Measurements from ENCODE around the gene HOOK1. TPM values are rescaled to one million over a fixed set of nuclear protein-coding genes. Genes with fewer than 3 reads are reported as not detected.
A peak's percentile ranks its signal among the peaks of the same experiment; 100 is the strongest.

HOOK1 gene
- total and polyA plus RNA-seq, 4 donors, result 4.1 to 35.5 (median 12.7) TPM

DNA sequence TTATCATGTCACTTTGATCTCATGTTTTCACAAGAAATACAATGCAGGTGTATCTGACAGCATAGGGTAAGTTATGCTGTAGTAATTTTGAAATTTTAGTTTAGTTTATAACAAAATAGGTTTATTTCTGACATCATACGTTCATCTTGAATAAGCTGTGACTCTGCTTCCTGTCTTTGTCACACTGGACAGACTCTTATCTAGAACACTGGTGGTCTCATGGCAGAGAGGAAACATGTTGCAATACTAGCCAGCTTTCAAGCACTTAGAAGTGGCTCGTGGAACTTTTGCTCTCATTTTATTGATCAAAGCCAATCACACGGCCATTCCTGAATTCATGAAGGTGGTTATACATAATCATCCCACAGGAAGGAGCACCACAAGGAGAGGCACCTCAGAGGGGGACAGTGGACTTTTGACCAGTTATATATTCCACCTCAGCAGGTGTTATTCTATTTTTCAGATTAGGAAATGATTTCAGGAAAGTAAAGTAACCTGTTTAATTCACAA is 65.3 kb downstream of the HOOK1 start:
- TF ChIP-seq, protein P1, sequence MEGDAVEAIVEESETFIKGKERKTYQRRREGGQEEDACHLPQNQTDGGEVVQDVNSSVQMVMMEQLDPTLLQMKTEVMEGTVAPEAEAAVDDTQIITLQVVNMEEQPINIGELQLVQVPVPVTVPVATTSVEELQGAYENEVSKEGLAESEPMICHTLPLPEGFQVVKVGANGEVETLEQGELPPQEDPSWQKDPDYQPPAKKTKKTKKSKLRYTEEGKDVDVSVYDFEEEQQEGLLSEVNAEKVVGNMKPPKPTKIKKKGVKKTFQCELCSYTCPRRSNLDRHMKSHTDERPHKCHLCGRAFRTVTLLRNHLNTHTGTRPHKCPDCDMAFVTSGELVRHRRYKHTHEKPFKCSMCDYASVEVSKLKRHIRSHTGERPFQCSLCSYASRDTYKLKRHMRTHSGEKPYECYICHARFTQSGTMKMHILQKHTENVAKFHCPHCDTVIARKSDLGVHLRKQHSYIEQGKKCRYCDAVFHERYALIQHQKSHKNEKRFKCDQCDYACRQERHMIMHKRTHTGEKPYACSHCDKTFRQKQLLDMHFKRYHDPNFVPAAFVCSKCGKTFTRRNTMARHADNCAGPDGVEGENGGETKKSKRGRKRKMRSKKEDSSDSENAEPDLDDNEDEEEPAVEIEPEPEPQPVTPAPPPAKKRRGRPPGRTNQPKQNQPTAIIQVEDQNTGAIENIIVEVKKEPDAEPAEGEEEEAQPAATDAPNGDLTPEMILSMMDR (IDR thresholded peaks at IDR 0.05; ENCODE audit: control extremely low read depth, extremely low read depth), result no peak
- H3K27ac ChIP-seq (ENCODE audit: low read depth in 1 of 2, low read length in 1 of 2), result no peak overlapping the region
- DNase-seq (peak in 2 of 3 donors; percentile 17 to 38), ATAC-seq (ENCODE audit: insufficient read depth, low FRiP score) (no peak)
- no peaks in the 10 kb centered on the region for H3K4me1 ChIP-seq (ENCODE audit: control insufficient read depth in 5 of 5, insufficient read depth in 5 of 5, low read length in 5 of 5)
- H3K36me3 ChIP-seq (ENCODE audit: control insufficient read depth in 4 of 4, insufficient read depth in 4 of 4, low read length in 4 of 4), result no peaks in the 10 kb centered on the region
- H3K9ac ChIP-seq (ENCODE audit: insufficient read depth in 1 of 2, low read length in 2 of 2), result no peak overlapping the region
- peaks cover 0 to 5% (median 0%) of the 10 kb centered on the region in 4 donors for H3K9me3 ChIP-seq (ENCODE audit: control insufficient read depth in 4 of 4, insufficient read depth in 3 of 4, low read length in 3 of 4)
- no peaks in the 10 kb centered on the region for H3K27me3 ChIP-seq (ENCODE audit: control insufficient read depth in 3 of 3, insufficient read depth in 3 of 3, low read length in 2 of 3)
- 17 to 35% methylated on average over 3 of the region's 3 CpGs for WGBS, 2 donors
- H3K4me3 ChIP-seq, result no peak overlapping the region

DNA sequence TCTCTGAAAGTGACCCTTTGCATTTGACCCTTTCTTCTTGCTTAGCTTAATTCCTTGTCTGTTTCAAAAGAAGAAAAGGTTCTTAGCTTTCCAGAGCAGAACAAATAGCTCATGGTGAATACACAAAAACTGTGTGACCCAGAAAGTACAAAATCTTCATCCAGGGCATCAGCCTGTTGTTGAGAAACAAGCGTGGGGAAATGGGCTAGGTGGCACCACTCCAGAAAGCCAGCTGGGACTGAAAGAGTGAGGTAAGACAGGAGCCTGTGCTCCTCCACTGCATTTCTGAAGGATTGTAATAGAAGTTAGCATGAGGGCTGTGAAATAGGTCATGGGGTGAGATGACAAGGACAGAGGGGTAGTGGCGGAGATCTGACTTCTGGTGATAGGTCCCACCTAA is 66.0 kb downstream of the HOOK1 start:
- 66 to 80% methylated on average over 2 of the region's 2 CpGs for WGBS, 2 donors
- ATAC-seq (ENCODE audit: insufficient read depth, low FRiP score) (no peak), DNase-seq (peak in 2 of 3 donors; percentile 35 to 55)
- Histone ChIP-seq H3K27ac (ENCODE audit: low read depth in 1 of 2, low read length in 1 of 2) (no peak overlapping the region), H3K9me3 (ENCODE audit: control insufficient read depth in 4 of 4, insufficient read depth in 3 of 4, low read length in 3 of 4) (peaks cover 0 to 5% (median under 1%) of the 10 kb centered on the region in 4 donors), H3K9ac (ENCODE audit: insufficient read depth in 1 of 2, low read length in 2 of 2) (no peak overlapping the region), H3K4me3 (no peak overlapping the region), H3K27me3 (ENCODE audit: control insufficient read depth in 3 of 3, insufficient read depth in 3 of 3, low read length in 2 of 3) (no peaks in the 10 kb centered on the region), H3K36me3 (ENCODE audit: control insufficient read depth in 4 of 4, insufficient read depth in 4 of 4, low read length in 4 of 4) (no peaks in the 10 kb centered on the region), H3K4me1 (ENCODE audit: control insufficient read depth in 5 of 5, insufficient read depth in 5 of 5, low read length in 5 of 5) (no peaks in the 10 kb centered on the region)
- TF ChIP-seq, protein P1 (IDR thresholded peaks at IDR 0.05; ENCODE audit: control extremely low read depth, extremely low read depth), result no peak

DNA sequence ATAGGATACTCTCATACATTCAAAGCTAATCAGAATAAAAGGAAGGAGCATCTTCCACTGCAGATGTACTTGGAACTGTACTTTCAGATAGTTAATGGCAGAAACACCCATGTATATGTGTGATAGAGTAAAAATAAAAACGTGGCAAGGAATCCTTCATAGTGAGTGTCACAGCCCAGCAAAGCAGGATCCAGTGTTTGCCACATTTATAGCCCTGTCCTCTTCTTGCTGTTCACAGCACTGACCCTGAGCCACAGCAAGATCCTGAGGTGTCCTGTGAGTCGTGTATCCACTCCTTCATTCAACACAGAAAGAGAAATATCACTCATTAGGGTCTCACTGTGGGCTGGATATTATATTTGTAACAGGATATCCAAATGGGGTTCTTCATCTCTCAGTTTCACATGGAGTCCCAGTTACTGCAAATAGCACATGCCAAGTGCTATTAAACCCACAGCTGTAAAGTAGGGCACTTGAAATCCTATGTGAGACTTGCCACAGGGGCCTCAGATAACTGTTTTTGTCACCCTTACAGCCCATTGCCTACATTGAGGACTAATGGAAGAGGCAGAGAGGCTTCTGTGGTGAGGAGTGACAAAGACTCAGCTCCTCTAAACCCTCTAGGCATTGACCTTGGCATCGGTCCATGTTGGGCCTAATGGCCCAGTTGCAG is 70.5 kb downstream of the HOOK1 start:
- H3K9me3 ChIP-seq (ENCODE audit: control insufficient read depth in 4 of 4, insufficient read depth in 3 of 4, low read length in 3 of 4), result peaks cover 0 to 4% (median 2%) of the 10 kb centered on the region in 4 donors
- no peak for ATAC-seq (ENCODE audit: insufficient read depth, low FRiP score)

More for the DNA sequence above, 70.5 kb downstream of the HOOK1 start:
- TF ChIP-seq, protein P1 (IDR thresholded peaks at IDR 0.05; ENCODE audit: control extremely low read depth, extremely low read depth), result no peak
- H3K4me3 ChIP-seq, result no peak overlapping the region
- 57 to 82% methylated on average over 3 of the region's 3 CpGs for WGBS, 2 donors
- H3K27ac ChIP-seq (ENCODE audit: low read depth in 1 of 2, low read length in 1 of 2), result no peak overlapping the region
- no peaks in the 10 kb centered on the region for H3K27me3 ChIP-seq (ENCODE audit: control insufficient read depth in 3 of 3, insufficient read depth in 3 of 3, low read length in 2 of 3)
- H3K4me1 ChIP-seq (ENCODE audit: control insufficient read depth in 5 of 5, insufficient read depth in 5 of 5, low read length in 5 of 5), result no peaks in the 10 kb centered on the region
- DNase-seq, result no peak
- H3K9ac ChIP-seq (ENCODE audit: insufficient read depth in 1 of 2, low read length in 2 of 2), result no peak overlapping the region
- H3K36me3 ChIP-seq (ENCODE audit: control insufficient read depth in 4 of 4, insufficient read depth in 4 of 4, low read length in 4 of 4), result no peaks in the 10 kb centered on the region
